ENCODE measurements around the gene SLC9C1. TPM values are rescaled to one million over a fixed set of nuclear protein-coding genes. Genes with fewer than 3 reads are reported as not detected.

SLC9C1 gene
- total RNA-seq, 1 experiment from 2014 or later, result not detected

- DNase-seq (ENCODE audit: low spot score), result no peak
These were observed 162.9 kb downstream of the SLC9C1 start for GRCh38 chr3:112131111-112131510.

- DNase-seq (ENCODE audit: low spot score), result no peak
These were observed 163.4 kb downstream of the SLC9C1 start for GRCh38 chr3:112130638-112130993.

- no peak for DNase-seq (ENCODE audit: low spot score)
These were observed 163.9 kb downstream of the SLC9C1 start for GRCh38 chr3:112129925-112130637.

- no peak for DNase-seq (ENCODE audit: low spot score)
These were observed 164.9 kb downstream of the SLC9C1 start for GRCh38 chr3:112128843-112129727.

- DNase-seq (ENCODE audit: low spot score), result no peak
These were observed 166.2 kb downstream of the SLC9C1 start for GRCh38 chr3:112127522-112128494.

- DNase-seq (ENCODE audit: low spot score), result no peak
These were observed 167.5 kb downstream of the SLC9C1 start for GRCh38 chr3:112126511-112126911.

- no peak for DNase-seq (ENCODE audit: low spot score)
These were observed 169.0 kb downstream of the SLC9C1 start for GRCh38 chr3:112124907-112125607.

GRCh38 chr3:112123548-112123947 lies 170.5 kb downstream of the SLC9C1 start:
- DNase-seq (ENCODE audit: low spot score), result no peak

- no peak for DNase-seq (ENCODE audit: low spot score)
These were observed 171.1 kb downstream of the SLC9C1 start for GRCh38 chr3:112122870-112123269.

- no peak for DNase-seq (ENCODE audit: low spot score)
These were observed 172.2 kb downstream of the SLC9C1 start for GRCh38 chr3:112121577-112122547.

GRCh38 chr3:112119962-112120836 lies 173.8 kb downstream of the SLC9C1 start:
- DNase-seq (ENCODE audit: low spot score), result no peak

- DNase-seq (ENCODE audit: low spot score), result no peak
These were observed 176.0 kb downstream of the SLC9C1 start for GRCh38 chr3:112117841-112118571.

GRCh38 chr3:112117415-112117814 lies 176.6 kb downstream of the SLC9C1 start:
- DNase-seq (ENCODE audit: low spot score), result no peak

- DNase-seq (ENCODE audit: low spot score), result no peak
These were observed 177.2 kb downstream of the SLC9C1 start for GRCh38 chr3:112116748-112117186.

- no peak for DNase-seq (ENCODE audit: low spot score)
These were observed 178.1 kb downstream of the SLC9C1 start for GRCh38 chr3:112115806-112116383.

GRCh38 chr3:112115161-112115739 lies 178.8 kb downstream of the SLC9C1 start:
- DNase-seq (ENCODE audit: low spot score), result no peak

- DNase-seq (ENCODE audit: low spot score), result no peak
These were observed 179.3 kb downstream of the SLC9C1 start for GRCh38 chr3:112114576-112115160.

Data from H4 (cell line).